Measurements from ENCODE around the gene CALR.

CALR gene

DNA sequence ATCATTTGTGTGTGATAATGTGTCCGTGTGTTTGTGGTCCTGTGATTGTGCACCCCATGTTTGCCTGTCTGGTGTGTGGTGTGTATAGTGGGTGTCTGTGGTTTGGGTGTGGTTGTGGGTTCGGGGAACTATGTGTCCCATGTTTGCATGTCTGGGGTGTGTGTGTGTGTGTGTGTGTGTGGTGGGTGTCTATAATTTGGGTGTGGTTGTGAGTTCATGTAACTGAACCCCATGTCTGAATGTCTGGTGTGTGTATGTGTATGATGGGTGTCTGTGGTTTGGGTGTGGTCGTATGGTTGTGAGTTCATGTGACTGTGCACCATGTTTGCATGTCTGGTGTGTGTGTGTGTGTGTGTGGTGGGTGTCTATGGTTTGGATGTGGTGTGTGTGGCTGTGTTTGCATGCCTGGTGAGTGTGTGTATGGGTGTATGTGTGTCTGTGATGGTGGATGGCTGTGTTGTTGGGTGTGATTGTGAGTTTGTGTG is 45.8 kb downstream of the CALR start:
- no peak for DNase-seq (ENCODE audit: low read depth in 1 of 2, low spot score in 1 of 2)
- Histone ChIP-seq H3K27me3 (ENCODE audit: insufficient read depth, poor library complexity, severe bottlenecking) (peaks cover 11% of the 10 kb centered on the region), H3K27ac (replicated peaks) (no peak overlapping the region), H3K4me3 (replicated peaks; ENCODE audit: insufficient read depth, low read length) (no peak overlapping the region)
- TF ChIP-seq, protein P1, sequence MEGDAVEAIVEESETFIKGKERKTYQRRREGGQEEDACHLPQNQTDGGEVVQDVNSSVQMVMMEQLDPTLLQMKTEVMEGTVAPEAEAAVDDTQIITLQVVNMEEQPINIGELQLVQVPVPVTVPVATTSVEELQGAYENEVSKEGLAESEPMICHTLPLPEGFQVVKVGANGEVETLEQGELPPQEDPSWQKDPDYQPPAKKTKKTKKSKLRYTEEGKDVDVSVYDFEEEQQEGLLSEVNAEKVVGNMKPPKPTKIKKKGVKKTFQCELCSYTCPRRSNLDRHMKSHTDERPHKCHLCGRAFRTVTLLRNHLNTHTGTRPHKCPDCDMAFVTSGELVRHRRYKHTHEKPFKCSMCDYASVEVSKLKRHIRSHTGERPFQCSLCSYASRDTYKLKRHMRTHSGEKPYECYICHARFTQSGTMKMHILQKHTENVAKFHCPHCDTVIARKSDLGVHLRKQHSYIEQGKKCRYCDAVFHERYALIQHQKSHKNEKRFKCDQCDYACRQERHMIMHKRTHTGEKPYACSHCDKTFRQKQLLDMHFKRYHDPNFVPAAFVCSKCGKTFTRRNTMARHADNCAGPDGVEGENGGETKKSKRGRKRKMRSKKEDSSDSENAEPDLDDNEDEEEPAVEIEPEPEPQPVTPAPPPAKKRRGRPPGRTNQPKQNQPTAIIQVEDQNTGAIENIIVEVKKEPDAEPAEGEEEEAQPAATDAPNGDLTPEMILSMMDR (IDR thresholded peaks at IDR 0.05; ENCODE audit: insufficient read depth, low read length) = no peak
- TF ChIP-seq, protein P2, sequence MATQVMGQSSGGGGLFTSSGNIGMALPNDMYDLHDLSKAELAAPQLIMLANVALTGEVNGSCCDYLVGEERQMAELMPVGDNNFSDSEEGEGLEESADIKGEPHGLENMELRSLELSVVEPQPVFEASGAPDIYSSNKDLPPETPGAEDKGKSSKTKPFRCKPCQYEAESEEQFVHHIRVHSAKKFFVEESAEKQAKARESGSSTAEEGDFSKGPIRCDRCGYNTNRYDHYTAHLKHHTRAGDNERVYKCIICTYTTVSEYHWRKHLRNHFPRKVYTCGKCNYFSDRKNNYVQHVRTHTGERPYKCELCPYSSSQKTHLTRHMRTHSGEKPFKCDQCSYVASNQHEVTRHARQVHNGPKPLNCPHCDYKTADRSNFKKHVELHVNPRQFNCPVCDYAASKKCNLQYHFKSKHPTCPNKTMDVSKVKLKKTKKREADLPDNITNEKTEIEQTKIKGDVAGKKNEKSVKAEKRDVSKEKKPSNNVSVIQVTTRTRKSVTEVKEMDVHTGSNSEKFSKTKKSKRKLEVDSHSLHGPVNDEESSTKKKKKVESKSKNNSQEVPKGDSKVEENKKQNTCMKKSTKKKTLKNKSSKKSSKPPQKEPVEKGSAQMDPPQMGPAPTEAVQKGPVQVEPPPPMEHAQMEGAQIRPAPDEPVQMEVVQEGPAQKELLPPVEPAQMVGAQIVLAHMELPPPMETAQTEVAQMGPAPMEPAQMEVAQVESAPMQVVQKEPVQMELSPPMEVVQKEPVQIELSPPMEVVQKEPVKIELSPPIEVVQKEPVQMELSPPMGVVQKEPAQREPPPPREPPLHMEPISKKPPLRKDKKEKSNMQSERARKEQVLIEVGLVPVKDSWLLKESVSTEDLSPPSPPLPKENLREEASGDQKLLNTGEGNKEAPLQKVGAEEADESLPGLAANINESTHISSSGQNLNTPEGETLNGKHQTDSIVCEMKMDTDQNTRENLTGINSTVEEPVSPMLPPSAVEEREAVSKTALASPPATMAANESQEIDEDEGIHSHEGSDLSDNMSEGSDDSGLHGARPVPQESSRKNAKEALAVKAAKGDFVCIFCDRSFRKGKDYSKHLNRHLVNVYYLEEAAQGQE (IDR thresholded peaks at IDR 0.05; ENCODE audit: insufficient replicate concordance, low read depth) = no peak
- TF ChIP-seq POLR2AphosphoS5 (IDR thresholded peaks at IDR 0.05; ENCODE audit: low read depth) (no peak), SPI1 (IDR thresholded peaks at IDR 0.05; ENCODE audit: borderline replicate concordance, low read depth) (no peak), GABPA (IDR thresholded peaks at IDR 0.05; ENCODE audit: low read depth) (no peak)

DNA sequence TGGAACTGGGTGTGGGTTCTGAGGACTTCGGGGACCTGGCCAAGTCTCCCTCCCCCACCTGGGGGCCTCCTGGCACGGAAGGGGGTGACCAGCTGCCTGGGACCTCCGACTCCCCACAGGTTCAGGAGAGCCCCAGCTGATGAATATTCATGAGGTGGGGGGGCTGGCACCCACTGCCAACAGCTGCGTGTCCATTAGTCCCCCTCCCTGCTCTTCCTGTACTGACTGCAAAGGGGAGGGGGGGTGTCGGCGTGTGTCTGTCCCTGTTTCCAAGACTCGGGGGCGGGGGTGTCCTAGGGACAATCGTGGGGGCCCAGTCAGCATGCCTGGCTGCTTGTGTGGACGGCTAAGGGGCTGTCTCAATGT is 46.3 kb downstream of the CALR start:
- H3K27ac ChIP-seq (replicated peaks) = no peak overlapping the region
- no peak for DNase-seq (ENCODE audit: low read depth in 1 of 2, low spot score in 1 of 2)
- H3K4me3 ChIP-seq (replicated peaks; ENCODE audit: insufficient read depth, low read length) = no peak overlapping the region
- H3K27me3 ChIP-seq (ENCODE audit: insufficient read depth, poor library complexity, severe bottlenecking) = peaks cover 11% of the 10 kb centered on the region
- TF ChIP-seq POLR2AphosphoS5 (IDR thresholded peaks at IDR 0.05; ENCODE audit: low read depth) (no peak), SPI1 (IDR thresholded peaks at IDR 0.05; ENCODE audit: borderline replicate concordance, low read depth) (no peak)
- TF ChIP-seq, protein P1 (IDR thresholded peaks at IDR 0.05; ENCODE audit: insufficient read depth, low read length) = no peak
- TF ChIP-seq, protein P2 (IDR thresholded peaks at IDR 0.05; ENCODE audit: insufficient replicate concordance, low read depth) = no peak

DNA sequence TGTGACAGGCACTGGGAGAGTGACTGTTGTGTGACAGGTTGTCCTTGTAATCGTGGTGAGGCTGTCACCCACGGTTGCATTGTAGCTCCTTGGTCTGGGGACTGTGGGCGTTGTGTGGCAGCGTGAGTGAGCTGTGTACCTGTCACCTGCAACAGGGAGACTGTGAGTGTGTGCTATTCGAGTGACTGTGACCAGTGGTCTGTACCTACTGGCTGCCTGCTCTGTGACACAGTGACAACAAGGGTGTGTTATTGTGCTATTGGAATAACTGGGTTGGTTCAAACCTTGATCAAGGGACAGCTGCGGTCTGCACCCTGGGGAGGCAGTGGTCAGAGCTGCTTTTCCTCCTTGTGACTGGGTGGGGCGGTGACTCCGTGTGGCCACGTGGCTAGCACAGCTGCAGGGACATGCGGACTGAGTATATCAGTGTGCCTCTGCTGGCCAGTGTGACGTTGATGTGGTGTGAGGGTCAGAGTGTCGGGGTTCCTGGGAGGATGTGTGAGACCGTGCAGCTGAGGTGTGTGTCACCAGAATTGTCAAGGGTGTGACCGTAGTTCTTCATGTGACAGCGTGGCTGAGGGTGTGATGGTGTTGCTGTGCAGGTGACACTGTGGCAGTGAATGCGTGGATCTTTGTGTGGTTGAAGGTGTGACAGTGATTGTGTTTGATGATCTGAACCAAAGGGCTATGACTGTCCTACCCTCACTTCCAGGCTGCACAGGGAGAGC is 46.8 kb downstream of the CALR start:
- H3K4me3 ChIP-seq (replicated peaks; ENCODE audit: insufficient read depth, low read length) = no peak overlapping the region
- DNase-seq (ENCODE audit: low read depth in 1 of 2, low spot score in 1 of 2) = no peak
- no peak overlapping the region for H3K27ac ChIP-seq (replicated peaks)
- TF ChIP-seq GABPA (IDR thresholded peaks at IDR 0.05; ENCODE audit: low read depth) (no peak), POLR2AphosphoS5 (IDR thresholded peaks at IDR 0.05; ENCODE audit: low read depth) (no peak), SPI1 (IDR thresholded peaks at IDR 0.05; ENCODE audit: borderline replicate concordance, low read depth) (no peak)
- TF ChIP-seq, protein P2 (IDR thresholded peaks at IDR 0.05; ENCODE audit: insufficient replicate concordance, low read depth) = no peak
- TF ChIP-seq, protein P1 (IDR thresholded peaks at IDR 0.05; ENCODE audit: insufficient read depth, low read length) = no peak
- peaks cover 11% of the 10 kb centered on the region for H3K27me3 ChIP-seq (ENCODE audit: insufficient read depth, poor library complexity, severe bottlenecking)

Data from HL-60 (cell line).